OCI-LY1 (cell line): ENCODE measurements around the gene EEF1AKMT2.

Experiments
- H2AFZ ChIP-seq: fragments of 200-600 bp; sonication (generic), shearing (Covaris generic); 2 replicates; pipeline ENCODE4 v1.6.0; 2014; ENCODE audit warnings: antibody characterized with exemption, mild to moderate bottlenecking, low read length
- H3F3A ChIP-seq: fragments of 200-600 bp; sonication (generic), shearing (Covaris generic); 2 replicates; pipeline ENCODE4 v1.6.0; 2014; ENCODE audit warnings: mild to moderate bottlenecking, antibody characterized with exemption, low read length, moderate library complexity; ENCODE audit not compliant: insufficient read depth
- H3K27ac ChIP-seq: fragments of 200-600 bp; sonication (generic); 2 replicates; pipeline ENCODE4 v1.5.1; 2014; ENCODE audit warnings: low read length, mixed run types, mild to moderate bottlenecking, low read depth; ENCODE audit not compliant: poor library complexity, severe bottlenecking
- H3K27me3 ChIP-seq: fragments of 200-600 bp; sonication (generic); 2 replicates; pipeline ENCODE4 v1.6.0; 2014; ENCODE audit warnings: antibody characterized with exemption, mild to moderate bottlenecking, low read length, moderate library complexity; ENCODE audit not compliant: insufficient read depth
- H3K36me3 ChIP-seq: fragments of 200-600 bp; sonication (generic); 2 replicates; pipeline ENCODE4 v1.6.1; 2014; ENCODE audit warnings: mild to moderate bottlenecking, antibody characterized with exemption, low read length, moderate library complexity, mixed read lengths; ENCODE audit not compliant: insufficient read depth
- H3K4me1 ChIP-seq: fragments of 200-600 bp; sonication (generic); 2 replicates; pipeline ENCODE4 v1.5.1; 2014; ENCODE audit warnings: mild to moderate bottlenecking, low read length, moderate library complexity; ENCODE audit not compliant: insufficient read depth, severe bottlenecking
- H3K4me2 ChIP-seq: fragments of 200-600 bp; sonication (generic), shearing (Covaris generic); 2 replicates; pipeline ENCODE4 v1.6.1; 2014; ENCODE audit warnings: low read length
- H3K4me3 ChIP-seq: fragments of 200-600 bp; sonication (generic); 2 replicates; pipeline ENCODE4 v1.5.1; 2014; ENCODE audit warnings: low read length, low read depth, mild to moderate bottlenecking, mixed read lengths; ENCODE audit not compliant: poor library complexity, severe bottlenecking
- H3K79me2 ChIP-seq: fragments of 200-600 bp; shearing (Covaris generic); 2 replicates; pipeline ENCODE4 v1.6.1; 2016; ENCODE audit warnings: mixed run types, low read length, mixed read lengths; ENCODE audit not compliant: insufficient read depth
- H3K9ac ChIP-seq: fragments of 200-600 bp; sonication (generic), shearing (Covaris generic); 2 replicates; pipeline ENCODE4 v1.6.1; 2014; ENCODE audit warnings: mild to moderate bottlenecking, low read length, mixed read lengths
- H3K9me2 ChIP-seq: fragments of 200-600 bp; sonication (generic), shearing (Covaris generic); 2 replicates; pipeline ENCODE4 v1.6.1; 2014; ENCODE audit warnings: low read depth, mild to moderate bottlenecking, low read length, mixed read lengths
- H3K9me3 ChIP-seq: fragments of 200-600 bp; shearing (Covaris generic); 2 replicates; pipeline ENCODE4 v1.6.1; 2014; ENCODE audit warnings: low read length, mixed read lengths
- H4K20me1 ChIP-seq: fragments of 200-600 bp; sonication (generic), shearing (Covaris generic); 2 replicates; pipeline ENCODE4 v1.6.0; 2016; ENCODE audit warnings: mild to moderate bottlenecking, low read length; ENCODE audit not compliant: insufficient read depth
- CTCF ChIP-seq: fragments of 200-600 bp; sonication (generic), shearing (Covaris generic); IDR thresholded peaks from 2 replicates; pipeline ENCODE4 v1.5.1; 2017; ENCODE audit warnings: mild to moderate bottlenecking, antibody characterized with exemption, low read length, moderate library complexity, mixed read lengths
- EZH2 ChIP-seq: fragments of 200-600 bp; sonication (generic), shearing (Covaris generic); IDR thresholded peaks from 2 replicates; pipeline ENCODE4 v1.8.0; 2017; ENCODE audit warnings: borderline replicate concordance, mixed run types, mild to moderate bottlenecking, antibody characterized with exemption, low read length, moderate library complexity, mixed read lengths

Gene EEF1AKMT2

DNA sequence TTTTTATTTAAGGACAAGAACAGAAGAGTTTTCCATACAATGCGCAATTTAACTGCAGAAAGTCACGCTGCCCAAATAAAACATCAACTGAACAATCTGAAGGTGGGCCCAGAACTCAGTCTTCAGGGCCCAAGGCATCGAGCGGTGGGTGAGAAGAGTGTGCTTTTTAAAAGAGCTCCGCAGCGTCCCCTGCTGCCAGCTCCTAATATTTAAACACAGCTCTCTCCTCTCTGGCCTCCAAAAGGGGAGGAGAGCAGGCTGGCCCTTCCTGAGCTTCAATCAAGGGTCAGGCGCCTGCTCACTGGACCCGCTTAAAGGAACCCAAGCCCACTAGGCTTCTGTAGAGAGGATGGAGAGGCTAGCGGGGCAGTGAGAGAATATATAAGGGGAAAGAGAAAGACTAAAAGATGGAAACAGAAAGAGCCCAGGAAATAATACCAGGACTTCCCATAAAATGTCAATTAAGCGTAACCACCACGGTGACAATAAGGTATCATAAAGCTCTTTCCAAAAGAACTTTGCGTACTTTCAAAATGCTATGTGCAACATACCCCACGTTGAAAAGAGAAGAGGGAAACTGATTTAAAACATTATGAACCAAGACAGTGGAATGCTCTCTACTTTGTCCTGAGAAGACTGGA, 50.3 kb downstream of the EEF1AKMT2 start:
- Histone ChIP-seq H3K27ac (peak overlapping the region; percentile 86), H3F3A (no peaks in the 10 kb centered on the region; the same call in 1 of the 2 replicates), H3K79me2 (peaks cover 39% of the 10 kb centered on the region), H3K4me1 (peaks cover 75% of the 10 kb centered on the region), H3K9me2 (no peaks in the 10 kb centered on the region), H3K27me3 (no peaks in the 10 kb centered on the region), H3K36me3 (peaks cover 5% of the 10 kb centered on the region), H3K4me3 (peak overlapping the region; percentile 89), H2AFZ (no peak overlapping the region), H4K20me1 (no peaks in the 10 kb centered on the region), H3K9ac (peak overlapping the region; percentile 84; the same call in 1 of the 2 replicates), H3K9me3 (no peaks in the 10 kb centered on the region), H3K4me2 (peak overlapping the region; percentile 76)
- no peak for TF ChIP-seq EZH2
- peak; percentile 78 for TF ChIP-seq CTCF

DNA sequence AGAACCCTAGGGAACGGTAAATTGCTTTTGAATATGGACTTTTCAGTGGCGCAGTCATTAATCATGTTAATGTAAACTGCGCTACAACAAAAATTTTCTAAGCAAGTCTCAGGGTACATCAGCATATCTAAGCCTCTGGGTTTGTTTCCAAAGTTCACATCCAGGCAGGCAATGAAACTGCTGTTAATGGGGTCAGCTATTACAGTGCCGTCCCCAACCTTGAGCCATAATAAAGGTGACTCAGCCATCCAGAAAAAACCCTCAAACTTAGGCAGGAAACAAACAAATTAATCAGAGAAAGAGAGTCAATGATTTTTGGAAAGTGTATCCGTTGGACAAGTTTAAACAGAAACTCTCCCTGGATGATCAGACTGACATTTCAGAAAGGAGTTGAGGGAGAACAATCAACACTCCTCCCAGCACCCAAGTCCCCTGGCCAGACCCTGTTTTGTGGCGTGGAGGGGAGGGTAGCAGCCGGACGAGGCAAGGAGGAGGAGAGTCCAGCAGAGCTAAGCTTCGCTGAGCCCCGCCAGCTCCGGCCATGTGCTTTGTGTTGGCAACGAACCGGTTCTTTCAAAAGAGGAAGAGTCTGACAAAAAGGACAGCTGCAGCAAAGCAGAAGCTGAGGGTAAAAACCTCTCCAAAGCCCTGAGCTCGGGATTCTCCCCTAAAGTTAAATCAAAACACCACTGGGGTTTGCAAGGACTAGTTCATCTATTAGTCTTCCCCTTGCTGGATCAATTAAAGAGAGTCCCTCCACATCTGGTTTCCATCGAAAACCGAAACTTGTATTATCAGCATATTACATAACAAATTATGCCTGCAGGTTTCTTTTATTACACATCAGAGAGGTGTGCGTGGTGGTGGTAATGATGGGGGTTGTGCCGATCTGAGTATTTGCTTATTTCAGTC, 51.1 kb downstream of the EEF1AKMT2 start:
- H3K79me2 ChIP-seq: peaks cover 40% of the 10 kb centered on the region
- peaks cover 83% of the 10 kb centered on the region for H3K4me1 ChIP-seq

GRCh38 chr10:124739986-124740368, 51.7 kb downstream of the EEF1AKMT2 start:
- peak overlapping the region; percentile 86 for H3K27ac ChIP-seq
- peaks cover 7% of the 10 kb centered on the region for H3K36me3 ChIP-seq
- H3K4me2 ChIP-seq: peak overlapping the region; percentile 76
- no peaks in the 10 kb centered on the region for H3K27me3 ChIP-seq
- no peaks in the 10 kb centered on the region for H4K20me1 ChIP-seq
- no peaks in the 10 kb centered on the region for H3F3A ChIP-seq
- H3K9me2 ChIP-seq: no peaks in the 10 kb centered on the region
- H3K79me2 ChIP-seq: peaks cover 46% of the 10 kb centered on the region
- peak overlapping the region; percentile 41; the same call in 1 of the 2 replicates for H3K9ac ChIP-seq
- H3K9me3 ChIP-seq: no peaks in the 10 kb centered on the region
- H2AFZ ChIP-seq: no peak overlapping the region
- peaks cover 84% of the 10 kb centered on the region for H3K4me1 ChIP-seq
- TF ChIP-seq EZH2: no peak
- TF ChIP-seq CTCF: no peak
- H3K4me3 ChIP-seq: peak overlapping the region; percentile 89

More for the DNA sequence above, 51.1 kb downstream of the EEF1AKMT2 start:
- TF ChIP-seq EZH2 (no peak), CTCF (no peak)
- Histone ChIP-seq H3K4me3 (peak overlapping the region; percentile 89), H3K9me3 (no peaks in the 10 kb centered on the region), H2AFZ (no peak overlapping the region), H4K20me1 (no peaks in the 10 kb centered on the region), H3K27ac (peak overlapping the region; percentile 86), H3K9me2 (no peaks in the 10 kb centered on the region), H3K4me2 (peak overlapping the region; percentile 76), H3K9ac (peak overlapping the region; percentile 41; the same call in 1 of the 2 replicates), H3K27me3 (no peaks in the 10 kb centered on the region), H3F3A (no peaks in the 10 kb centered on the region), H3K36me3 (peaks cover 7% of the 10 kb centered on the region)
